ENCODE measurements around the gene TMEM220. TPM values are rescaled to one million over a fixed set of nuclear protein-coding genes. Genes with fewer than 3 reads are reported as not detected.
"Not testable (repeated sequence)": the region's sequence is repeated elsewhere in the genome, so short reads cannot be mapped to it uniquely, and the experiment has no call there.

The TMEM220 gene
- total RNA-seq, 2 experiments from 2014 or later: 0.16 to 1.1 TPM

DNA sequence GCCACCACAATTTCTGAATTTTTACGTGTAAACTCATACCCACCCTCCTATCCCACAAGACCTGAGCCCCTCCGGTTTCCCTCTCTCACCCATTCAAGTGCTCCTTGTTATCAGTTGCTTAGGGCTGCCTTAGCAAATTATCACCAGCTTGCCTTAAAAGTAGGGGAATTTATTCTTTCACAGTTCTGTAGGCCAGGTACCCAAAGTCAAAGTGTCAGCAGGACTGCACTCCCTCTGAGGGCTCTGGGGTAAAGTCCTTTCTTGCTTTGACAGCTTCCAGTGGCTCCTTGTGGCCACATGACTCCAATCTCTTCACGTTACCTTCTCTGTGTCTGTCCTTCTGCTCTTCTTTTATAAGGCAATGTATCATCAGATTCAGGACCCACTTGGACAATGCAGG lies 7.9 kb upstream of the TMEM220 start:
- CTCF ChIA-PET: interaction anchor here (0.6 to 3.8 kb wide), 23 partner anchors 11 to 907 kb away, joined by 3 to 52 read pairs (median 5); partner anchors contain the start of genes ADPRM and SCO1
- Mint-ChIP-seq H3K27me3 (ENCODE audit: low read depth) (peaks cover 6% of the 10 kb centered on the region), H3K9me3 (ENCODE audit: insufficient read depth) (no peaks in the 10 kb centered on the region)

DNA sequence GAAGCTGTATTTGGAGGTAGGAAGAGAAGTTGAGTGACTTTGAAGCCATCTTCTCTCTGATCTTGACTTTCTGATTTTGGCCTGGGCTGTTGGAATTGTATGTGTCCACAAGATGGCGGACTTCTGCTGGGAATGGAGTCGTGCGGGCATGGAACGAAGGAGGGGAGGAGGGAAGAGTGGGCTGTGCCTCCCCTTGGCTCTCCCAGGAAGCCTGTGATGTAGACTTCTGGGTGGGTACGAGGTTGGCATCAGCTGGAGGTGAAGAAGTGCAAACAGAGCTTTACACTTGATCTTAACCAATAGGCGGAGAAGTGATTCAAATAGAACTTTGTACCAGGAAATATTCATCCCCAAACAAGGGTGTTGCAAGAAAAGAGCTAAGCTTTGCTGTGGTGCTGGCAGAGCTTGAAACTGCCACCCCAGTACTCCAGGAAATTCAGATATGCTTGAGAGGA lies 7.4 kb upstream of the TMEM220 start:
- Mint-ChIP-seq H3K27ac (no peak overlapping the region), H3K4me1 (ENCODE audit: low read depth) (peaks cover 3% of the 10 kb centered on the region), H3K36me3 (ENCODE audit: low read depth) (no peaks in the 10 kb centered on the region), H3K4me3 (no peak overlapping the region), H3K9me3 (ENCODE audit: insufficient read depth) (no peaks in the 10 kb centered on the region), H3K27me3 (ENCODE audit: low read depth) (peaks cover 6% of the 10 kb centered on the region)
- peak; percentile 49 for ATAC-seq
- CTCF ChIA-PET: interaction anchor here (0.6 to 3.8 kb wide), 30 partner anchors 10 to 907 kb away, joined by 3 to 52 read pairs (median 4); partner anchors contain the start of genes ADPRM and SCO1
- POLR2A ChIA-PET: no interaction called here
- DNase-seq: peak; percentile 56

More for the DNA sequence above, 7.9 kb upstream of the TMEM220 start:
- H3K4me3 Mint-ChIP-seq: no peak overlapping the region
- DNase-seq (no peak), ATAC-seq (no peak)
- H3K4me1 Mint-ChIP-seq (ENCODE audit: low read depth): peaks cover 3% of the 10 kb centered on the region
- POLR2A ChIA-PET: no interaction called here
- H3K27ac Mint-ChIP-seq: no peak overlapping the region
- H3K36me3 Mint-ChIP-seq (ENCODE audit: low read depth): no peaks in the 10 kb centered on the region

DNA sequence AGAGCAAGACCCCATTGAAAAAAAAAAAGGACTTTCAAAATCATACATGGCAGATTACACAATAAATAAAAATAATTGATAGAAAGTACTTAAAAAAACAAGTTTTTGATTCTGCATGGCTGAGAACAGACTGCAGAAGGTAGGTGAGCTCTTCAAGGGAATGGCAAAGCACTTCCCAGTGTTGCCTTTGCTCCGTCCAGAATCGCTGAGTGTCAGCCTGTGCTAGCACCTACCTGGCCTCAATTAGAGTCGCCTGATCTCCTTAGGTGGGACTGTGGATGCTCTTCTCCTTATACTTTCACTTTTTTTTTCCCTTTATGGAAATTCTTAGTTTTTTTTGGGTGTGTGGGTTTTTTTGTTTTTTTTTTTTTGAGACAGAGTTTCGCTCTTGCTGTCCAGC lies 6.0 kb upstream of the TMEM220 start:
- no peak overlapping the region for H3K4me3 Mint-ChIP-seq
- CTCF ChIA-PET: interaction anchor here (1.2 to 3.8 kb wide), 2 partner anchors 92 to 109 kb away, joined by 4 to 52 read pairs; no protein-coding TSS in a partner anchor
- ATAC-seq (no peak), DNase-seq (no peak)
- no peaks in the 10 kb centered on the region for H3K9me3 Mint-ChIP-seq (ENCODE audit: insufficient read depth)
- no peaks in the 10 kb centered on the region for H3K36me3 Mint-ChIP-seq (ENCODE audit: low read depth)
- H3K4me1 Mint-ChIP-seq (ENCODE audit: low read depth): peaks cover 6% of the 10 kb centered on the region
- H3K27ac Mint-ChIP-seq: no peak overlapping the region
- peaks cover 2% of the 10 kb centered on the region for H3K27me3 Mint-ChIP-seq (ENCODE audit: low read depth)
- POLR2A ChIA-PET: no interaction called here

DNA sequence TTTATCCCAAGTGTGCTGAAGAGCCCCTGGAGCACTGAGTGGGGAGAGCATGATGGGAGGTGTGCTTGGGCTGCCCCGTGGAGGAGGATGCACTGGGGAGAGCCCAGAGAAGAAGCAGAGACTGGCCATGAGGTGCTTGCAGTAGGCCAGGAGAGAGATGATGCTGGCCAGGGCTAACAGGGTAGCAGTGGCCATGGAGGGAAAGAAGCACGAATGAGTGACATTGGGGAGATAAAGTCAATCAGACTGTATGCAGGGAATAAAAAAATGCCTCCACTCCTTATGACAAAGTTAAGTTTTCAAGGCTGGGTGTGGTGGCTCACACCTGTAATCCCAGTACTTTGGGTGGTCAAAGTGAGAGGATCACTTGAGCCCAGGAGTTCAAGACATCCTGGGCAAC lies 5.4 kb upstream of the TMEM220 start:
- POLR2A ChIA-PET: no interaction called here
- no peak overlapping the region for H3K4me3 Mint-ChIP-seq
- H3K36me3 Mint-ChIP-seq (ENCODE audit: low read depth): no peaks in the 10 kb centered on the region
- H3K27me3 Mint-ChIP-seq (ENCODE audit: low read depth): no peaks in the 10 kb centered on the region
- CTCF ChIA-PET: interaction anchor here (3.8 kb wide), 1 partner anchor 109 kb away, joined by 52 read pairs; no protein-coding TSS in a partner anchor
- no peak overlapping the region for H3K27ac Mint-ChIP-seq
- no peak for ATAC-seq
- peaks cover 7% of the 10 kb centered on the region for H3K4me1 Mint-ChIP-seq (ENCODE audit: low read depth)
- no peak for DNase-seq
- H3K9me3 Mint-ChIP-seq (ENCODE audit: insufficient read depth): no peaks in the 10 kb centered on the region

DNA sequence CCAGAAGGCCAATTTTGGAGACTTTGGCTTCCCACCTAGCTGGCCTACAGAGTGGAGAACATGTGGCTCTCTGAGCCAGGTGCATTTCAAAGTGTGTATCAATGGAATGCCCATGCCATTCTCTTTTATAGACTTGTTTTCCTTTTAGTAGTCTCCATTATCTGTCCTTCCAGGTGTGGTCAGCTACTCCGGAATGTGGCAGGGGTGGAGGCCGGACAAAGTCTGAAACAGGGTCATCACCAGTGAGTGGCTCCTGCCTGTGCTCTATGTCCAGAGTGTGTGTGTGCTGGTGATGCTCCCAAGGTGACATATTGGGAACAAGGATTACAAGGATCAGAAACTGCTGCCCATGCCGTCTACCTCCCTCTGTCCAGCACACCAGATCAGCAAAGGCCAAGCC lies 3.8 kb upstream of the TMEM220 start:
- Mint-ChIP-seq H3K9me3 (ENCODE audit: insufficient read depth) (no peaks in the 10 kb centered on the region), H3K27me3 (ENCODE audit: low read depth) (no peaks in the 10 kb centered on the region), H3K4me3 (no peak overlapping the region), H3K36me3 (ENCODE audit: low read depth) (no peaks in the 10 kb centered on the region), H3K4me1 (ENCODE audit: low read depth) (peaks cover 7% of the 10 kb centered on the region), H3K27ac (no peak overlapping the region)
- no peak for ATAC-seq
- ChIA-PET CTCF (no interaction called here), POLR2A (no interaction called here)
- no peak for DNase-seq

DNA sequence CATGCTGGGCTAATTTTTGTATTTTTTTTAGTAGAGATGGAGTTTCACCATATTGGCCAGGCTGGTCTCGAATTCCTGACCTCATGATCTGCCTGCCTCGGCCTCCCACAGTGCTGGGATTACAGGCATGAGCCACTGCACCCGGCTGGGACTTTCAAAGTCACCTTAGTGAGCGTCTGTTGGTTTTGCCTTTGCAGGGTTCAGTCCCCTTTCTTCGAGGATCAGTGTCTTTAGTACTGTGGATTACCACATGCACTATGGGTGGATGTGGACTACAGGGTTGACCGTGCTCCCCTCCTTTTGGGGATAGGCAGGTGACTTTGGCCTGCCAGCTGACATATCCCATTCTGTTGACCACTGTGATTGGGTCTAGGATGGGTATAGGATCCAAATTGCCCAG lies 2.3 kb upstream of the TMEM220 start:
- H3K27ac Mint-ChIP-seq; ATAC-seq; DNase-seq; H3K27me3 Mint-ChIP-seq (ENCODE audit: low read depth); POLR2A ChIA-PET; H3K9me3 Mint-ChIP-seq (ENCODE audit: insufficient read depth); H3K36me3 Mint-ChIP-seq (ENCODE audit: low read depth); H3K4me1 Mint-ChIP-seq (ENCODE audit: low read depth); H3K4me3 Mint-ChIP-seq; CTCF ChIA-PET: not testable (repeated sequence)

DNA sequence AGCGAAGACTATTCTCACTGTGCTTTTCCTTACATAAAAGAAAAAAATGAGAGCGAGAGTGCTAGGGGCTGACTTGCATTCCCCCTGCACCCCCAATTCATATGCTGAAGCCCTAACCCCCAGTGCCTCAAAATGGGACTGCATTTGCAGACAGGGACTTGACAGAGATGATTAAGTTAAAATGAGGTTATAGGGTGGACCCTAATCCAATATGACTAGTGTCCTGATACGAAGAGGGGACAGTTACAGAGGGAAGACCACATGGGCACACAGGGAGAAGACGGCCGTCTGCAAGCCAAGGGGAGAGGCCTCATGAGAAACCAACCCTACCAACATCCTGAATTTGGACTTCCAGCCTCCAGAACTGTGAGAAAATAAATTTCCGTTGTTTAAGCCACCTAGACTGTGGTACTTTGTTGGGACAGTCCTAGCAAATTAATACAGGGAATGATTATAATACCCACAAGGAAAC lies 1.6 kb upstream of the TMEM220 start:
- POLR2A ChIA-PET: no interaction called here
- Mint-ChIP-seq H3K4me3 (peak overlapping the region; percentile 15), H3K27me3 (ENCODE audit: low read depth) (no peaks in the 10 kb centered on the region), H3K9me3 (ENCODE audit: insufficient read depth) (no peaks in the 10 kb centered on the region), H3K36me3 (ENCODE audit: low read depth) (no peaks in the 10 kb centered on the region), H3K27ac (no peak overlapping the region), H3K4me1 (ENCODE audit: low read depth) (peaks cover 4% of the 10 kb centered on the region)
- ATAC-seq: no peak
- CTCF ChIA-PET: interaction anchor here (1.4 to 1.9 kb wide), 2 partner anchors 32 to 41 kb away, joined by 3 to 7 read pairs; no protein-coding TSS in a partner anchor
- DNase-seq: no peak

DNA sequence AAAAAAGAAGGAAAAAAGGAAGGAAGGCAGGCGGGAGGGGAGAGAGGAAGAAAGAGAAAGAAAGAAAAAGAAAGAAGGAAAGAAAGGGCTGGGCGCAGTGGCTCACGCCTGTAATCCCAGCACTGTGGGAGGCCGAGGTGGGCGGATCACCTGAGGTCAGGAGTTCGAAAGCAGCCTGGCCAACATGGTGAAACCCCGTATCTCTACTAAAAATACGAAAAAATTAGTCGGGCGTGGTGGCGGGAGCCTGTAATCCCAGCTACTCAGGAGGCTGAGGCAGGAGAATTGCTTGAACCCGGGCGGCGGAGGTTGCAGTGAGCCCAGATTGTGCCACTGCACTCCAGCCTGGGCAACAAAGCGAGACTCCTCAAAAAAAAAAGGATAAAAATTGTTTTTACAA lies 424 bp upstream of the TMEM220 start:
- CTCF ChIA-PET: interaction anchor here (0.9 to 1.9 kb wide), 3 partner anchors 30 to 114 kb away, joined by 3 to 7 read pairs (median 3); no protein-coding TSS in a partner anchor
- DNase-seq; H3K36me3 Mint-ChIP-seq (ENCODE audit: low read depth); H3K27me3 Mint-ChIP-seq (ENCODE audit: low read depth); ATAC-seq; H3K4me1 Mint-ChIP-seq (ENCODE audit: low read depth); H3K9me3 Mint-ChIP-seq (ENCODE audit: insufficient read depth); POLR2A ChIA-PET; H3K27ac Mint-ChIP-seq: not testable (repeated sequence)
- peak overlapping the region; percentile 81 for H3K4me3 Mint-ChIP-seq

DNA sequence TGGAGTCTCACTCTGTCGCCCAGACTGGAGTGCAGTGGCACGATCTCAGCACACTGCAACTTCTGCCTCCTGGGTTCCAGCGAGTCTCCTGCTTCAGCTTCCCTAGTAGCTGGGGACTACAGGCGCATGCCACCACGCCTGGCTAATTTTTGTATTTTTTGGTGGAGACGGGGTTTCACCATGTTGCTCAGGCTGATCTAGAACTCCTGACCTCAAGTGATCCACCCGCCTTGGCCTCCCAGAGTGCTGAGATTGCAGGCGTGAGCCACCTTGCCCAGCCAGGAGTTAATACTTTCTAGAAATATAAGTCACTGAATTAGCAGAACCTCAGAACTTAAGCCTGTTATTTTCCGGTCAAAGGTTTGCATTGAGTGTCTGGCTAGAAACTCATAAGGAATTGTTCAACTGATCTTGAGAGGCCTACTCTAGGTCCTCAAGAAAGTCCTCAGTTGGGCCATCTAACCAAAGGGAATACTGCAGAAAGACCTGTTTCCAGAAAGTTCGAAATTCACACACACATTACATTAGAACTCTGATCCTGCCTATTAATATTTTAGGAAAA lies 1.4 kb downstream of the TMEM220 start:
- peaks cover 4% of the 10 kb centered on the region for H3K4me1 Mint-ChIP-seq (ENCODE audit: low read depth)
- DNase-seq (no peak), ATAC-seq (no peak)
- H3K9me3 Mint-ChIP-seq (ENCODE audit: insufficient read depth): no peaks in the 10 kb centered on the region
- no peak overlapping the region for H3K27ac Mint-ChIP-seq
- no peaks in the 10 kb centered on the region for H3K36me3 Mint-ChIP-seq (ENCODE audit: low read depth)
- H3K4me3 Mint-ChIP-seq: no peak overlapping the region
- POLR2A ChIA-PET: no interaction called here
- CTCF ChIA-PET: no interaction called here
- no peaks in the 10 kb centered on the region for H3K27me3 Mint-ChIP-seq (ENCODE audit: low read depth)

DNA sequence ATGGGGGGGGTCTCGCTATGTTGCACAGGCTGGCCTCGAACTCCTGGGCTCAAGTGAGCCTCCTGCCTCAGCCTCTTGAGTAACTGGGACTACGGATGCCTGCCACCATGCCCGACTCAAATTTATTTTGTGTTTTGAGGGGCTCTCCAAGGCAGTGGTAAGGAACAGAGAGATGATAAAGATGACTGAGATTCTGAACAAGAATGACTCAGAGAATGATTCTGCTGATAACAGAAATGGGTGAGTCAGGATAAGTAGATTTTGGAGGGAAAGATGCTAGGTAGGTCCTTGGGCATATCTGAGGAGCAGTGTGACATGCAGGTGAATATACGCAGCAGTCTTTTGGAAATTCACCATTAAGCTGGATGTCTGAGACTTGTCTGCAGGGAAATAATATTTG lies 2.6 kb downstream of the TMEM220 start:
- ATAC-seq: no peak
- H3K4me3 Mint-ChIP-seq: no peak overlapping the region
- CTCF ChIA-PET: interaction anchor here (1.7 kb wide), 1 partner anchor 10 kb away, joined by 10 read pairs; no protein-coding TSS in a partner anchor
- no peaks in the 10 kb centered on the region for H3K9me3 Mint-ChIP-seq (ENCODE audit: insufficient read depth)
- no peak for DNase-seq
- POLR2A ChIA-PET: no interaction called here
- no peaks in the 10 kb centered on the region for H3K27me3 Mint-ChIP-seq (ENCODE audit: low read depth)
- no peaks in the 10 kb centered on the region for H3K36me3 Mint-ChIP-seq (ENCODE audit: low read depth)
- peaks cover 4% of the 10 kb centered on the region for H3K4me1 Mint-ChIP-seq (ENCODE audit: low read depth)
- no peak overlapping the region for H3K27ac Mint-ChIP-seq

DNA sequence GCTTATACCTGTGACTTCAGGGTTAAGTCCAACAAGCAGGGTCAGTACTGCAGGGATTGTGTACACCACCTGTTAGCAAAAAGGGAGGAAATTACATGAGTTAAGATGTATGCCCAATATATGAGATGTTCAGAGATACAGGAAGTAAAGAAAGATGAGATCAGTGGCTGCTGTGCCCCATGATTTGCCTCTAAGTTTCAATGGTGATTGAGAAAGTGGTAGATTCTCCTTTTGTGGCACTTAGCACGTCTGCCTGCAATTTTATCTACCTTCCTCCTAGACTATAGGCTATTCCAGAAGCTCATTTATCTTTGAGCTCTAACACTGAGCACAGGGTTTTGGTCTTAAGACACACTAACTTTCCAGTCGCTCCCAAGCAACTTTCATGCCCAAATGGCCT lies 3.6 kb downstream of the TMEM220 start:
- Mint-ChIP-seq H3K27me3 (ENCODE audit: low read depth) (no peaks in the 10 kb centered on the region), H3K36me3 (ENCODE audit: low read depth) (no peaks in the 10 kb centered on the region), H3K4me1 (ENCODE audit: low read depth) (peaks cover 4% of the 10 kb centered on the region), H3K27ac (no peak overlapping the region), H3K4me3 (no peak overlapping the region), H3K9me3 (ENCODE audit: insufficient read depth) (no peaks in the 10 kb centered on the region)
- ChIA-PET POLR2A (no interaction called here), CTCF (interaction anchor here (1.7 kb wide), 1 partner anchor 11 kb away, joined by 10 read pairs; no protein-coding TSS in a partner anchor)
- ATAC-seq (no peak), DNase-seq (no peak)

DNA sequence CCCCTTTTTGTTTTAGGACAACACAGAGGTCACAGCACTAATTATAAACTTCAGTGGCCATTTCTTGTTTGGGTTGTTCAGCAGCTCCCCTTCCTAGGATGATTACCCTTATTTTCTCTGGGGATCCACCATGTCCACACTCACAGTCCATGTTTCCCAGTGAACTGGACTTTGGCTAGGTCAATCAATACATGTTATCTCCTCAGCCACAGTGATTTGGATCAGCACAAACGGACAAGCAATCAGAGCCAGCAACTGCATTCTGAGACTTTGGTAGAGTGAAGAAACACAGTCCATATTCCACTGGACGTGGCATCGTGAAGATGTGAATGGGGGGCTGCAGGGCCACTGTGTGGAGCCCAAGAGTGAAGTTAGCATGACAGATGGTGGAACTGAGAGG lies 4.6 kb downstream of the TMEM220 start:
- no peaks in the 10 kb centered on the region for H3K9me3 Mint-ChIP-seq (ENCODE audit: insufficient read depth)
- H3K4me3 Mint-ChIP-seq: no peak overlapping the region
- ChIA-PET POLR2A (no interaction called here), CTCF (no interaction called here)
- no peaks in the 10 kb centered on the region for H3K36me3 Mint-ChIP-seq (ENCODE audit: low read depth)
- DNase-seq (no peak), ATAC-seq (no peak)
- H3K27ac Mint-ChIP-seq: no peak overlapping the region
- no peaks in the 10 kb centered on the region for H3K4me1 Mint-ChIP-seq (ENCODE audit: low read depth)
- no peaks in the 10 kb centered on the region for H3K27me3 Mint-ChIP-seq (ENCODE audit: low read depth)
